ENCODE results near the gene AGMO.

GRCh38 chr7:15582773-15583172, 21.0 kb upstream of the AGMO start:
- TF ChIP-seq CTCF (IDR thresholded peaks at IDR 0.05), result no peak
- TF ChIP-seq REST (IDR thresholded peaks at IDR 0.05), result no peak
- TF ChIP-seq PHF8 (IDR thresholded peaks at IDR 0.05; ENCODE audit: borderline replicate concordance, low read depth), result no peak
- TF ChIP-seq MAFK (IDR thresholded peaks at IDR 0.05; ENCODE audit: partially characterized antibody), result no peak
- TF ChIP-seq E2F6 (IDR thresholded peaks at IDR 0.05; ENCODE audit: borderline replicate concordance, low read depth), result no peak
- TF ChIP-seq EHMT2 (IDR thresholded peaks at IDR 0.05; ENCODE audit: low read depth), result no peak
- TF ChIP-seq MAX (IDR thresholded peaks at IDR 0.05), result no peak
- no peak for TF ChIP-seq POLR2A (IDR thresholded peaks at IDR 0.05; ENCODE audit: low read length)
